ENCODE data around the gene RPUSD2.
"Not testable (repeated sequence)": the region's sequence is repeated elsewhere in the genome, so short reads cannot be mapped to it uniquely, and the experiment has no call there.

RPUSD2 gene

DNA sequence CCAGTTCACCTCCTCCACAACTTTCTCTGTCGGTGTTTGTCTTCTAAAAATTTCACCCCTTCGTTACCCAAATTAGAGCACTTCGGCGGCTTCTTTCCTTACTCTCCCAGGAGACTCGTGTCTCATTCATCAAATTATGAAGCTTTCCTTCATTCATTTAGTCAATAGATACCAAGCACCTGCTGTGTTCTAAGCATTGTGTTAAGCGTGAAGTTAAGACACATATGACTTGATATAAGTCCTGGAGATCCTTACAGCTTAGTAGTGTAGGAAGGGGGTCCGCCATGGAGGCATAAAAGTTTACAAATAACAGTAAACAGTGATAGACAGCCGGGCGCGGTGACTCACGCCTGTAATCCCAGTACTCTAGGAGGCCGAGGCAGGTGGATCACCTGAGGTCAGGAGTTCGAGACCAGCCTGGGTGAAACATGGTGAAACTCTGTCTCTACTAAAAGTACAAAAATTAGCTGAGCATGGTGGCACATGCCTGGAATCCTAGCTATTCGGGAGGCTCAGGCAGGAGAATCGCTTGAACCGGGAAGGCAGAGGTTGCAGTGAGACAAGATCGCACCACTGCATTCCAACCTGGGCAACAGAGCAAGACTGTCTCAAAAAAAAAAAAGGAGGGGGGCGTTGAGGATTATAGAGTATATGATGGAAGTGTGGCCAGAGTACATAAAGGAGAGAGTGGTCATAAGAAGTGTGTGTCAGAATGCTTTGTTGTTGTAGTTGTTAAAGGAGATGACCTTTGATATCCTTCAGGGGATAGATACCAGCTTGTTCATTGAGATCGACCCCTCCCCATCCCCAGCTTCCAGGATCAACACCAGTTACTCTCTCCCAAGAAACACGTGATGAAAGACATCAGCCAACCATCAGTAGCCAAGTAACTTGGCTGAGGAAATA lies 3.5 kb upstream of the RPUSD2 start:
- no peak for DNase-seq

DNA sequence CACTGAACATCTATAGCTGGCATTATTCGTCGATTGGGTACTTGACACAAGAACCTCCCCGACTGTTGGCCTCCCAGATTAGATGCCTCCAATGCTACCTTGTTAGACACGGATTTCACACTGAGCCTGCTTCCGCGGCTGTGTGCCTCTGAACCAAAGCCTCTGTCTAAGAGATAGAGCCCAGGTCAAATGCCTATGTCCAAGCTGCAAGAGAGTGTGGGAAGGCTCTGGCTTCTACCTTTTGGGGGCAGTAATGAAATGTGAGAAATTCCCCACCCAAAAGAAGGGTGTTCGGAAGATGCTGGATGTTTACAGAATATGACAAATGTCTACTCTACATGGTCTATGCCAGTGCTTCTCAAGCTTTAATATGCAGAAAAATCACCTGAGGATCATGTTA lies 2.0 kb upstream of the RPUSD2 start:
- no peak for DNase-seq

DNA sequence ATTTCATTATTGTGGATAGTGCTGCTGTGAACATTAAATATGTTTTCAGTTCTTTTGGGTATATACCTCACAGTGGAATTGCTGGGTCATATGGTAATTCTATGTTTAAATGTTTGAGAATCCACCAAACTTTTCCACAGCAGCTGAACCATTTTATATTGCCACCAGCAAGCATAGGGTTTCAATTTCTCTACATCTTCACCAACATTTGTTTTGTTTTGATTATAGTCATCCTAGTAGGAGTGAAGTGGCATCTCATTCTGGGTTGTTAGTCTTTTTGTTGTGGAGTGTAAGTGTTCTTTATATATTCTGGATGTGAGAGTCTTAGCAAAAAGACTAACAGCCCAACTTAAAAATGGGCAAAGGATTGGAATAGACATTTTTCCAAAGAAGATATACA lies 6.0 kb downstream of the RPUSD2 start:
- DNase-seq, result no peak

DNA sequence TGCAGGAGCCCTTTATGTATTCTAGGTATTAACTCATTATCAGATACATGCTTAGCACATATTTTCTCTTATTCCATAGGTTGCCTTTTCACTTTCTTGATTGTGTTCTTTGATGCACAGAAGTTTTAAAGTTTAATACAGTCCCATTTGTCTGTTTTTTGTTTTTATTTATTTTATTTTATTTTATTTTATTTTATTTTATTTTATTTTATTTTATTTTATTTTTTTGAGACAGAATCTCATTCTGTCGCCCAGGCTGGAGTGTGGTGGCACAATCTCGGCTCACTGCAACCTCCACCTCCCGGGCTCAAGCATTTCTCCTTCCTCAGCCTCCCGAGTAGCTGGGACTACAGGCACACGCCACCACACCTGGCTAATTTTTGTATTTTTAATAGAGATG lies 7.8 kb downstream of the RPUSD2 start:
- DNase-seq, result not testable (repeated sequence)

DNA sequence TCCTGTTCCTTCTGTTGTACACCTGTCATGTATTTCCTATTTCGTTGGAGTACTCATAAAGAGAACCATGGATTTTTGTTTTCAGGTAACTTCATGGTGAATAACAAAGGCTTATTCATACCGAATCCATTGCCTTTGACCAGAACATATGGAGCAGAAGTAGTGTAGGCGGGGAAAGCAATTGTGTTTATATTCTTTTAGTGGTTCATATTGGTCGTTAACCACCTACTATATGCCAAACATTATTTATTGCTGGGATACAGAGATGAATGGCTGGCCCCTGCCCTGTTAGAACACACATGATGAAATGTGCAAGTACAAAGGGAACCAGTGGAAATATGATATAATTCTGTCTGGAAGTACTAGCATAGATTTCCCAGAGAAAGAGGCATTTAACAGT lies 9.8 kb downstream of the RPUSD2 start:
- DNase-seq, result no peak

DNA sequence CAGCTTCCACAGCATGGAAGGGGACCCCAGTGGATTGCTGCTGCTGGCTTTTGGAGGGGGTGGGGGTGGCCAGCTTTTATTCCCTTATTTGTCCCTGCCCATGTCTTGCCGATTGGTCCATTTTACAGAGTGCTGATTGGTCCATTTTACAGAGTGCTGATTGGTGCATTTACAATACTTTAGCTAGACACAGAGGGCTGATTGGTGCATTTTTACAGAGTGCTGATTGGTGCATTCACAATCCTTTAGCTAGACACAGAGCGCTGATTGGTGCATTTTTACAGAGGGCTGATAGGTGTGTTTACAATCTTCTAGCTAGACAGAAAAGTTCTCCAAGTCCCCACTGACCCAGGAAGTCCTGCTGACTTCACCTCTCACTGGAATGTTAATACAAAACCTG lies 12.7 kb downstream of the RPUSD2 start:
- not testable (repeated sequence) for DNase-seq

DNA sequence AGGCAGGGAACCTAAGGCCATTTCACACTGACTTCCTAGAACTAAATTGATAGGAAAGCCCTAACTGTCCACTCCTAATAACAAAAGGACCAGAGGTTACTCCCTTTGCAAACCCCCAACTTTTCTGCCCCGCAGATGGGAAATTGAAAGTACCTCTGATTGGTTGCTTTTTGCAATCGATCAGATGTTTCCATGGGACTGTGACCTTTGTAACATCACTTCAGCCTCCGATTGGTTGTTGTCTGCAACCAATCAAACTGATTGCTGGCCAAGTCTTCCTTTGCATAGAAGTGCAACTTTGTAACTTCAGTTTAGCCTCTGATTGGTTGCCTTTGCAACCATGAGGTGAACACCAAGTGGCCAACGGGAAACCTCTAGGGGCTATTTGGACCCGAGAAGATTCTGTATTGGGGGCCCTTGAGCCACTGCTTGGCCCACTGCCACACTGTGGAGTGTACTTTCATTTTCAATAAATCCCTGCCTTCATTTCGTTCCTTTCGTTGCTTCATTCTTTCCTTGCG lies 13.7 kb downstream of the RPUSD2 start:
- no peak for DNase-seq

DNA sequence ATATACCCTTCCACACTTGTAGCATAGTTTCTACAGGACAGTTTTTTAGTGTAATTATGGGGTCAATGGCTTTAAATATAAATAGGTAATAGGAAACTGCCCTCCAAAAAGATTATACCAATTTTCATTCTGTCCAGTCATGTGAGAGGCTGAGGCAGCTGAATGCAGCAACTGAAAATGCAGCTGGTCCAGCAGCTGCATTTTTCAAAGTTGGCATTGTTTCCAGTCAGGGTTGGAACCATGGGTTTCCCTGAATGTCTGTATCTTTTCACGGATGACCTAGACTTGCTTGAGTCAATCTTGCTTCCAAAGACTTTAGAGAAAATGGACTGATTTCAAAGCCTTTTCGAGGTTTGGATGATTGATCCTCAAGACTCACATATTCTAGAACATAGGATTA lies 15.1 kb downstream of the RPUSD2 start:
- no peak for DNase-seq

DNA sequence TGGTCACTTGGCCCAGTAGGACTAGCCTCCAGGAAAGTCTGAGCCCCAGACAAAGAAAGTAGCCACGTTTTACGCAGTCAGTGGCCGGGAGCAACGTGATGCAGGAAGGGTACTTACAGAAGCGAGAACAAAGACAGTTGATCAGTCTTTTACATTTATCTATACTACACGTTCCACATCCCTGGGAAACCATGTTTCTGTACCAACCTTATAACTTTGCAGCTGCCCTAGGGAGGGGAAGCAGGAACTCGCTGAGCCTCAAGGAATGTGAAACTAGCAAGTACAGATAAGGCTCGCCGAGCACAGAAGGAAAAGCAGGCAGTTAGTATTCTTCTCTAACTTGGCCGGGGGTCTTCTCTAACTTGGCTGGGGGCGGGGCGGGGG lies 21.6 kb downstream of the RPUSD2 start:
- DNase-seq, result no peak

DNA sequence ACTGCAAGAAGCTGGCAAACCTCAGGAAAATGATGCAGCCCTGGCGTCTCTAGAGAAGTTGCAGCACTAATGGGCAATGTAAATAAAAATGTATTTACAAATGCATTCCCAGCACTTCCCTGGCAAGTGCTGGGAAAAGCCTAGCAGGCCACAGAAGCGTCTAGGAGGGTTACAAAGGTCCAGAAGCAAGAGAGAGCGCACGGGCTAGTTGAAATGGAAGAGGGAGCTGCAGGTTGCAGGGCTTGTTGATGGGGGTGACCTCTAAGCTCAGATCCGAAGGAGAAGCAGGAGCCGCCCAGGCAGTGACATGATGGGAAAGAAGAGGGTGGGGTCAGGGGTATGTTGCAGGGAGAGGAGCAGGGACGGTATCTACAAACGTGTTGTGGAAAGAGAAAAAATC lies 22.3 kb downstream of the RPUSD2 start:
- no peak for DNase-seq

DNA sequence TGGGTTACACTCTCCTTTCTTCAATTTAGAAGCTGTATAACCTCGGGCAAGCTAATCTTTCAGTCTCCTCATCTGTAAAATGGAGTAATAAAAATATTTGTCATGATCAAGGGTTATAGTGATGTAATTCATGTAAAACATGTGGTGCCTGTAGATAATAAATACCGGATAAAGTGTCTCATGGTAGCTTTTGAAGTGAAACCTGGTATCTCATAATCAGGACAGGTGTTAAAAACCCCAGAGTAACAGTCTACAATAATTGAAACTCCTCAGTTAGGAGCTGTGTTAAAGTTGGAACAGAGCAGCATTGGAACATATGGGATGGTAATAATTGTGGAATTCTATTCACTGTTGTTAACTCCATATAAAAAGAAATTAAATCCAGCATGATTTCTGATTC lies 24.1 kb downstream of the RPUSD2 start:
- no peak for DNase-seq

DNA sequence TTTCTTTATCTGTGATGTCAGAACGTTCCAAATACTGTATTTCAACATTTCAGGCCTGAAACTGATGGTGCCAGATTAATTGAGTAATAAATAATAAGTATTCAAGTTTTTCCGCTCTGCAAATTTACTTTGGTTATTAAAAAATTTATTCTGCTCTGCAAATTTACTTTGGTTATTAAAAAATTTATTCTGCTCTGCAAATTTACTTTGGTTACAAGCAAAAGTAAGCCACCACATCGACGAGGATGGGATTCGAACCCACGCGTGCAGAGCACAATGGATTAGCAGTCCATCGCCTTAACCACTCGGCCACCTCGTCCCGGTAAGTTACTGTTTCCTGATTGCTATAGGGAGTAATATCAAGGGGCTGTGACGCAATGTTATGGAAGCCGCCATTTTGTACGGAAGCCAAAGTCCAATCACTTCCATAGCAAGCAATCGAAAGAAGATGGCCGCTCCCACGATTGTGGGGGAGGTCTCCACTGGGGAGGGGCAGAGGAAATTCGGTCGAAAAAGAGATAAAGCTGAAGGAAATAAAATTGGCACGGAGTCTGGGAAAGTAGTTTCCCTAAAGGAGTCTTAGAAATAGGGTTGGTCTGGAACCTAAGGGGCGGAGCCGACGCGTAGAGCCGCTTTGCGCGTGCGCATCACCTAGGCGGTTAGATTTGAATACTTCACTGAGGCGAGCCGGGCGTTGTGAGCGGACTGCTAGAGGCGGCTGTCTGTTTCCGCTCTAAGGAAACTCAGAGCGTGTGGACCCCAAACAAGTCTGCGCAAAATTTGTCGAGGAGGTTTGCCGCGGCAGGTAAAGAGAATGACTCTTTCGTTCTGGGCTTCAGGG lies 24.7 kb downstream of the RPUSD2 start, which contains the start of gene KNL1:
KNL1 (plus strand) TSS at position 662 of the 841 bp plus-strand sequence. CDS start 8,683 bp downstream, outside the sequence.
- peak; percentile 91 for DNase-seq

DNA sequence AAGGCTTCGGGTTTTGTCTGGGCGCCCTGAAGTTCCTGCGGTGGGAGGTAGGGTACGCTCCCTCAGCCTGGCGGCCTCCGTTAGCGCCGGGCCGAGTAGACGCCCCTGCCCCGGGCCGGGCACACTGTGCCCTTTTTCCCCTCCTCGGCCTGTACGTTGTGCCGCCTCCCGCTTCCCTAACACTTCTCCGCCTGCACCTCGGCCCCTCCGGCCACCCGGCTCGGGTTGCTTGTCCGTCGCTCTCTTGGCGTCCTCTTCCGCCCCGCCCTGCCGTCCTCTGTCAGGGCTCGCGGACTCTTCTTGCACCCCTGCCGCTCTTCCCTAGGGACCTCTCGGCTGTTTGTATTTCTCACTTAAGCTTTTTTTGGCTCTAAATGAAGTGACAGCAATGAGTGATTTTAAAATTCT lies 25.3 kb downstream of the RPUSD2 start:
- DNase-seq, result no peak

DNA sequence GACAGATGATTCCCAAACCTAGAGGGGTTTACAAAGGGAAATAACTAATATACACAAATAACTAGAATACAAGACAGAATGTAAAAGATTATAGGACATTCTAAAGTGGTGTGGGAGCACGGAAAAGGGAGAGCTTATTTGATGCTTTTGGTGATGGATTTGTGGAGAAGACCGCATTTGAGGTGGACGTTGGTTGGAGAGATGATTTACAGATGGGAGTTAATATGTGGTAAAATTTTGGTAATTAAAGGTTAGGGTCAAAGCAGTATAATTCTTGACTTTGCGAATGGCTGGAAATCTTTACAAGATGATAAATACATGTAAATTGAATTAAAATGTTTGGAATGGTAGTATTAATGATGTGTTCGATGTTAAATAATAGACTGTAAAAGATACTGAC lies 26.1 kb downstream of the RPUSD2 start:
- DNase-seq, result no peak

DNA sequence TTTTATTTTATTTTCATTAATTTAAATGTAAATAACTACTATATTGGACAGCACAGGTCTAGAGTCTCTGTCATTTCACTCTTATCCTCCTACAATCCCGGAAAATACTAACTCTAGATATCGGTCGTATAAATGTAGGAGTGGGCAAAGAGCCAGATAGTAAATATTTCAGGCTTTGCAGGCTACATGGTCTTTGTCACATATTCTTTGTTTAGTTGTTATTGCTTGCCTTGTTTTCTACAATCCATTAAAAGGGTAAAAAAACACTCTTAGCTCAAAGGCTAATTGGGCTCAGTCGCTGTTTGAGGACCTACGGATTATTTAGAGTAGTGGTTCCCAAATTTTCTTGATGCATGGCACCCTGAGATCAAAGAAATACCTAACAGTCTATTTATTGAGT lies 26.7 kb downstream of the RPUSD2 start:
- no peak for DNase-seq

DNA sequence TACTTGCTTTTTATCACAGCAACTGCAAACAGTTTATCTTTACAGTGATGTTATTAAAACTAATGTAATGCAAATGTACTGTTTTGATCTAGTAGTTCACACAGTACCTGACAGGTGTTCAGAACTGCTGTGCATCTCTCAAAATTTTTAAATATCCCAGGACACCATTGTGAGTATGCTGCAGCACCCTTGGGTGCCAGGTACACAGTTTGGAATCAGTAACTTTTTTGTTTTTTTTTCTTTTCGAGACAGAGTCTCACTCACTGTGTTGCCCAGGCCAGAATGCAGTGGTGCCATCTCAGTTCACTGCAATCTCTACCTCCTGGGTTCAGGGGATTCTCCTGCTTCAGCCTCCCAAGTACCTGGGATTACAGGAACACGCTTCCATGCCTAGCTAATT lies 27.9 kb downstream of the RPUSD2 start:
- DNase-seq, result no peak

DNA sequence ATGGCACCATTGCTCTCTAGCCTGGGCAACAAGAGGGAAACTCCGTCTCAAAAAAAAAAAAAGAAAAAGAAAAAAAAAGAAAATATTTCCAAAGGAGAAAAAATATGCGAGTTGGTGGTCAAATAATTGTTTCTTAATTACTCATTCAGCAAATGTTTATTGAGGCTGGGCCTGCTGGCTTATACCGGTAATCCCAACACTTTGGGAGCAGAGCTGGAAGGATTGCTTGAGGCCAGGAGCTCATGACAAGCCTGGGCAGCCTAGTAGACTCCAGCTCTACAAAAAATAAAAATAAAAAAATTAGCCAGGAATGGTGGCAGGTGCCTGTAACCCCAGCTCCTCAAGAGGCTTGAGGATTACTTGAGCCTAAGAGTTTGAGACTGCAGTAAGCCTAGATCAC lies 29.0 kb downstream of the RPUSD2 start:
- no peak for DNase-seq

DNA sequence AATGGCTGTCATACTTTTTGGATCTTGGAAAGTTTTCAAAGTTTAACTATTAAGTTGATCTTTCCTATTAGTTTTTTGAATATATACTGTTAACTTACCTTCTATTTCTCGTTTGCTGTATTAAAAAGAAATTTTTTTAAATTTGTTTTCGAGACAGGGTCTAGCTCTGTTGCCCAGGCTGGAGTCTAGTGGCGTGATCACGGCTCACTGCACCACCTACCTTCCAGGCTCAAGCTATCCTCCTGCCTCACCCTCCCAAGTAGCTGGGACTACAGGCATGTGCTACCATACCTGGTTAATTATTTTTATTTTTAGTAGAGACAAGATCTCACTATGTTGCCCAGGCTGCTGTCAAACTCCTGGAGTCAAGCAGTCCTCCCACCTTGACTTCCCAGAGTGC lies 29.6 kb downstream of the RPUSD2 start:
- no peak for DNase-seq

DNA sequence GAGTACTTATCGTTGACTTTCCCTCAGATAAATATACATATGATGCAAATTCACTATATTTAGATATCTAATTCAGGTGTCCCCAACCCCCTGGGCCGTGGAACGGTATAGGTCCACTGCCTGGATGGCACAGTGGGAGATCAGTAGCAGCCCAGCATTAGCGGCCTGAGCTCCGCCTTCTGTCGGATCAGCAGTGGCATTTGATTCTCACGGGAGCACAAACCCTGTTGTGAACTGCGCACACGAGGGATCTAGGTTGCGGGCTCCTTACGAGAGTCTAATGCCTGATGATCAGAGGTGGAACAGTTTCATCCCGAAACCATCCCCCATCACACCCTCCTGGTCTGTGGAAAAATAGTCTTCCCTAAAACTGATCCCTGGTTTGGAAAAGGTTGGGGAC lies 31.9 kb downstream of the RPUSD2 start:
- no peak for DNase-seq

DNA sequence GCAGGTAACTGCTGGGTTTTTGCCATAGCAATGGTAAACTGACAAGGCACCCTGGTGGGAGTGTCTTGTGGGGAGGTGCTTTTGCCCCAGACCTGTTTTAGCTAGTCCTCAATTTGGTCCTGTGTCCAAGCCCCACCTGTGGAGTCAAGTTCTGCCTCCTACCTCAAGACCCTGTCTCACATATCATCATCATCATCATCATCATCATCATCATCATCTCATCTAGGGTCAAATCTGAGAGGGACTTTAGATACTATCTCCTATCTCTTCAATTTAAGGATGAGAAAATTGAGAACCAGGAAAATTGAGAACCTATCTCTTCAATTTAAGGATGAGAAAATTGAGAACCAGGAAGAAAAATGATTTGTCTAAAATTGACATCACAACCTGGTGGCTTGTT lies 34.8 kb downstream of the RPUSD2 start:
- no peak for DNase-seq

DNA sequence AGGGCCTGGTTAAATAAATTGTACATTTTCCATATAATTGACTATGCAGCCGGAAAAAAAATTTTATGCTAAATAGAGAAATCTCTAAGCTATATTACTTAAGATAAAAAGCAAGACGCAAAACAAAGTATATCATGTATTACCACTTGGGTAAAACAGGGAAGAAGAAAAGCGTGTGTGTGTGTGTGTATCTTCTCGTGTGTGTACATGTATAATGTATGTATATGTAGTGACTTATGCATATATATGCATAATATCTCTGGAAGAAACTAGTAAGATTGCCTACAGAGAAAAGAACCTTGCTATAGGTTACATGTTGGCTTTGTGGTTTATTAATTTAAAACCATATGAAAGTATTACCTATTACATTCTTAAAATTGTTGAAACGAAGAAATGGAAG lies 44.0 kb downstream of the RPUSD2 start:
- no peak for DNase-seq

DNA sequence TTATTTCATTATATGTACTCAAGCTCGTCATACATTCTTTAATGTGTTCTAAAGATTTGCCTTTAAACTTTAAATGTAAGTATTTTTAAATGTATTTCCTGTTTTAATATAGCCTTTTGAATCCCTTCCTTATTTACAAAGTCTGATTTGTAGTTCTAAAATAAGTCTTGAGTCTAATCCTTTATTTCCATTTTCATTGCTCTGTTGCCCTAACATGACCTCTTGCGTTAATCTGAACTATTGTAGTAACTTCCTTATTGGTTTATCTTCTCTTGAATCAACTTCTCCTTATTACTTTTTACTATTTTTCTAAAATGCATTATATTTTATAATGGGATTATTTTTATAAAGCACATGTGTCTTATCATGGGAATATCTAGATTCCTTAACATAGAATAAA lies 48.9 kb downstream of the RPUSD2 start:
- no peak for DNase-seq

DNA sequence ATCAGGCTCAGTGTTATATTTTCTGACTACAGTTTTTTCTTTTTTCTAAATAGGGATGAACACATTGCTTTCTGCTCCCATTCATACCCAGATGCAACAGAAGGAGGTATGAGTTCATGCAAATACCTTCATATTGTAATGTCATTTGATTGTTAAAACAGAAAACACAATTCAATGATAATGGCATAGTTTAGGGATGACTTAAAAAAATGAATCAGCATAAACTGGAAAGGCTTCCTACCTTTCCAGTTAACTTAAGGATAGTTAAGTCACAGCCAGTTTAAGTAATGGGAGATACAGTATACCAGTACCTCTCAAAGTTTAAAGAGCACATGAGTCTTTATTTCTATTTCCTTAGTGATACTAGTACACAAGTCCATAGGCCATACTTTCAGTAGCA lies 49.8 kb downstream of the RPUSD2 start:
- no peak for DNase-seq

DNA sequence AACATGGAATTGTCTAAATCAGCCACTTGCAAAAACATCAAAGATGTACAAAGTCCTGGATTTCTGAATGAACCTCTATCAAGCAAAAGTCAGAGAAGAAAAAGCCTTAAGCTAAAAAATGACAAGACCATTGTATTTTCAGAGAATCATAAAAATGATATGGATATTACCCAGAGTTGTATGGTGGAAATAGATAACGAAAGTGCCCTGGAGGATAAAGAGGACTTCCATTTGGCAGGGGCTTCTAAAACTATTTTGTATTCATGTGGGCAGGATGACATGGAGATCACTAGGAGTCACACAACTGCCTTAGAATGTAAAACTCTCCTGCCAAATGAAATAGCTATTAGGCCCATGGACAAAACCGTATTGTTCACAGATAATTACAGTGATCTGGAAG lies 54.3 kb downstream of the RPUSD2 start:
- DNase-seq, result no peak

Measured in stimulated activated CD4-positive, alpha-beta T cell treated with anti-CD3 and anti-CD28 coated beads, Interleukin-4, amount 100 ng/mL, for 24 hours (primary cell).